Body of pancreas (tissue), 4 donors: ENCODE measurements around the gene USP17L10.
"Not testable (repeated sequence)": the region's sequence is repeated elsewhere in the genome, so short reads cannot be mapped to it uniquely, and the experiment has no call there.

Experiments
- CTCF ChIP-seq, 7 experiments: fragments of 450-650 bp in 4 of 7; fragments of 200-600 bp in 3 of 7; sonication (generic) in 3 of 7; IDR thresholded peaks; one replicate each; pipeline ENCODE4 v1.5.1; 2016 to 2019; ENCODE audit warnings: antibody characterized with exemption in 7 of 7
- POLR2A ChIP-seq, 3 donors: fragments of 450-650 bp; IDR thresholded peaks; one replicate each; pipeline ENCODE4 v1.6.1; 2016; ENCODE audit warnings: antibody characterized with exemption in 3 of 3, mild to moderate bottlenecking in 2 of 3

- not testable (repeated sequence) for TF ChIP-seq CTCF, POLR2A (IDR thresholded peaks at IDR 0.05)
Observed at GRCh38 chr4:9253078-9253477, 42.6 kb downstream of the USP17L10 start, which contains the start of gene USP17L19.
